ENCODE measurements around the gene LTBP1.

The LTBP1 gene

GRCh38 chr2:33272001-33272400 lies 325.2 kb downstream of the LTBP1 start:
- H3K27me3 Mint-ChIP-seq (ENCODE audit: low read depth) = no peaks in the 10 kb centered on the region

GRCh38 chr2:33273479-33273878 lies 326.7 kb downstream of the LTBP1 start:
- TF ChIP-seq, protein P1, sequence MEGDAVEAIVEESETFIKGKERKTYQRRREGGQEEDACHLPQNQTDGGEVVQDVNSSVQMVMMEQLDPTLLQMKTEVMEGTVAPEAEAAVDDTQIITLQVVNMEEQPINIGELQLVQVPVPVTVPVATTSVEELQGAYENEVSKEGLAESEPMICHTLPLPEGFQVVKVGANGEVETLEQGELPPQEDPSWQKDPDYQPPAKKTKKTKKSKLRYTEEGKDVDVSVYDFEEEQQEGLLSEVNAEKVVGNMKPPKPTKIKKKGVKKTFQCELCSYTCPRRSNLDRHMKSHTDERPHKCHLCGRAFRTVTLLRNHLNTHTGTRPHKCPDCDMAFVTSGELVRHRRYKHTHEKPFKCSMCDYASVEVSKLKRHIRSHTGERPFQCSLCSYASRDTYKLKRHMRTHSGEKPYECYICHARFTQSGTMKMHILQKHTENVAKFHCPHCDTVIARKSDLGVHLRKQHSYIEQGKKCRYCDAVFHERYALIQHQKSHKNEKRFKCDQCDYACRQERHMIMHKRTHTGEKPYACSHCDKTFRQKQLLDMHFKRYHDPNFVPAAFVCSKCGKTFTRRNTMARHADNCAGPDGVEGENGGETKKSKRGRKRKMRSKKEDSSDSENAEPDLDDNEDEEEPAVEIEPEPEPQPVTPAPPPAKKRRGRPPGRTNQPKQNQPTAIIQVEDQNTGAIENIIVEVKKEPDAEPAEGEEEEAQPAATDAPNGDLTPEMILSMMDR (IDR thresholded peaks at IDR 0.05; ENCODE audit: unreplicated experiment in 3 of 3) = no peak
- Mint-ChIP-seq H3K9me3 (no peaks in the 10 kb centered on the region), H3K27ac (no peak overlapping the region), H3K27me3 (ENCODE audit: low read depth) (no peaks in the 10 kb centered on the region), H3K4me1 (peaks cover 31% of the 10 kb centered on the region), H3K36me3 (ENCODE audit: low read depth) (peaks cover 28% of the 10 kb centered on the region), H3K4me3 (no peak overlapping the region)

More at GRCh38 chr2:33272001-33272400, 325.2 kb downstream of the LTBP1 start:
- Mint-ChIP-seq H3K27ac (no peak overlapping the region), H3K9me3 (no peaks in the 10 kb centered on the region), H3K4me1 (peaks cover 34% of the 10 kb centered on the region), H3K4me3 (no peak overlapping the region), H3K36me3 (ENCODE audit: low read depth) (peaks cover 20% of the 10 kb centered on the region)
- TF ChIP-seq, protein P1 (IDR thresholded peaks at IDR 0.05; ENCODE audit: unreplicated experiment in 3 of 3) = no peak

GRCh38 chr2:33274524-33274923 lies 327.8 kb downstream of the LTBP1 start:
- Mint-ChIP-seq H3K36me3 (ENCODE audit: low read depth) (peaks cover 29% of the 10 kb centered on the region), H3K9me3 (no peaks in the 10 kb centered on the region), H3K27me3 (ENCODE audit: low read depth) (no peaks in the 10 kb centered on the region), H3K4me1 (peaks cover 33% of the 10 kb centered on the region), H3K4me3 (no peak overlapping the region), H3K27ac (no peak overlapping the region)
- TF ChIP-seq, protein P1 (IDR thresholded peaks at IDR 0.05; ENCODE audit: unreplicated experiment in 3 of 3) = no peak

DNA sequence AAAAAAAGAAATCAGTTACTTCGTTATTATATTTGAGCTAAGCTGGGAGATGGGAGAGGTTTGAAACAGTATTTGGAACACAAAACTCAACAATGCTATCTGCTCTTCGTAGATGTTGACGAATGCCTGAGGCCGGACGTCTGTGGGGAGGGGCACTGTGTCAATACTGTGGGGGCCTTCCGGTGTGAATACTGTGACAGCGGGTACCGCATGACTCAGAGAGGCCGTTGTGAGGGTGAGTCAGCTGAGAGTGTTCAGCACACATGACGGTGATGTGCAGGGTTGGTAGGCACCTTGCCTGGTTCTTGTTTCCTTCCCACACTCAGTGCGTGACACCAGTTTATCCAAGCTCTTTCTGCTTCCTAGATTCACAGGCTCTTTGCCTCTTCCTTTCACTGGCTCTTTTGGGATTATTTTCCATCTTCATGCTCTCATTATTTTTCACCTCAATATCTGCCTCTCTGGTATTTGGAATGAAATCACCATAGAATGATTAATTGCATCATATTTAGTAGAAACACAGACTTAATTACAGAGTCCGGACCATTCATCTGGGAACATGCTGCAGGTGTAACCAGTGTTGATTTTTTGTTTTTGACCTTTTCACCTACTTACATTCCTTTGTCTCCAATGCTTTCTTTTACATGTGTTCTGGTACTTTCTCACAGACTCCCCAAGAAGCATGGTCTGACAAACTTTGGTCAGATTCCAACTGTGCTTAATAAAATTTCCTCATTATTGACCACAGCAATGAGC lies 329.1 kb downstream of the LTBP1 start:
- no peaks in the 10 kb centered on the region for H3K27me3 Mint-ChIP-seq (ENCODE audit: low read depth)
- H3K4me1 Mint-ChIP-seq = peaks cover 27% of the 10 kb centered on the region
- no peaks in the 10 kb centered on the region for H3K9me3 Mint-ChIP-seq

DNA sequence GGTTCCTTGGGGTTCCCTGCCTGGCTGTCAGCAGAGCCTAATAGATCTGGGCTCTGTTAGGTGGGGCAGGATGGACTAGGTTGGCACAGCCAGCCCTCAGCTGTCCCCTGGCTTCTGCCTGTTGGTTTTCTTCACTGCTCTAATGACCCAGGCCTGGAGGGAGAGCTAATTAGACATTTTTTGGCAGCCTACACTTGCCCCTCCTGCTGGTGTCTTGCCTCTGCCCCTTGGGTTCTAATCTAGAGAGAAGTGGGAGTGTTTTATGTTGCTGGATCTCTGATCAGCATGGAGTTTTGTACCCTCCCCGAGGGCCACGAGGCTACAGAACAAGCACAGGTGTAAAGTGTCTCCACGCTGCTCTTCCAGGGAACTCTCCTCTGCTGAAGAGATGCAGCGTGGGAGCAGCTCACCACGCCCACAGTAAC lies 330.3 kb downstream of the LTBP1 start:
- Mint-ChIP-seq H3K4me1 (peaks cover 27% of the 10 kb centered on the region), H3K36me3 (ENCODE audit: low read depth) (peaks cover 42% of the 10 kb centered on the region), H3K4me3 (no peak overlapping the region), H3K27ac (peak overlapping the region; percentile 59 to 75 (median 59)), H3K27me3 (ENCODE audit: low read depth) (no peaks in the 10 kb centered on the region), H3K9me3 (no peaks in the 10 kb centered on the region)
- TF ChIP-seq, protein P1 (IDR thresholded peaks at IDR 0.05; ENCODE audit: unreplicated experiment in 3 of 3) = no peak

More for the DNA sequence above, 329.1 kb downstream of the LTBP1 start:
- Mint-ChIP-seq H3K36me3 (ENCODE audit: low read depth) (peaks cover 38% of the 10 kb centered on the region), H3K27ac (no peak overlapping the region), H3K4me3 (no peak overlapping the region)
- TF ChIP-seq, protein P1 (IDR thresholded peaks at IDR 0.05; ENCODE audit: unreplicated experiment in 3 of 3) = no peak

Measured in nephron (organoid).